Nephron (organoid): ENCODE results near the gene ERICH3.

Source experiments
- H3K27ac Mint-ChIP-seq, 3 experiments: 2 replicates each; pipeline ENCODE4 v1.8.0; 2020; ENCODE audit warnings: mixed read lengths in 3 of 3, mild to moderate bottlenecking in 2 of 3, moderate library complexity in 1 of 3
- H3K27me3 Mint-ChIP-seq: 2 replicates; pipeline ENCODE4 v1.8.0; 2021; ENCODE audit warnings: low read depth, mild to moderate bottlenecking, moderate library complexity, mixed read lengths
- H3K36me3 Mint-ChIP-seq: 2 replicates; pipeline ENCODE4 v1.8.0; 2020; ENCODE audit warnings: low read depth, mixed read lengths
- H3K4me1 Mint-ChIP-seq: 2 replicates; pipeline ENCODE4 v1.8.0; 2020; ENCODE audit warnings: mixed read lengths
- H3K4me3 Mint-ChIP-seq, 3 experiments: 2 replicates each; pipeline ENCODE4 v1.8.0; 2020; ENCODE audit warnings: mild to moderate bottlenecking in 3 of 3, mixed read lengths in 3 of 3, moderate library complexity in 2 of 3
- H3K9me3 Mint-ChIP-seq: 2 replicates; pipeline ENCODE4 v1.8.0; 2020; ENCODE audit warnings: mixed read lengths
- TF ChIP-seq, protein P1 (sequence below), 3 experiments: fragments of 200-600 bp; sonication (generic); IDR thresholded peaks; one replicate each; pipeline ENCODE4 v1.5.0; 2021; ENCODE audit warnings: antibody characterized with exemption in 3 of 3; ENCODE audit not compliant: unreplicated experiment in 3 of 3

The ERICH3 gene

DNA sequence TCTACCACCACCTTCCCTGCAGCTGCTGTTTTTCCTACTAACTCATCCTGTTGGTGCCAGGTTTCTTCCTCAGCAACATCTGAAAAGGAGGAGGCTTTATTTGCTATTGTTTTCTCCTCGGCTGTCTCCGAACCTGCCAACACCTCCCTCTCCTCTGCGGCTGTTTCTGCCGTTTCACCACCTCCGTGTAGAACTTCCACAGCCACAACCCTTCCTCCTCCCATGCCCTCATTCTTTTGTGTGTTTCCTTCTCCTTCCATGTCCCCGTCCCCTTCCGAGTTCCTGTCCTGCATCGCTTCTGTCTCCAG lies 102.1 kb downstream of the ERICH3 start:
- TF ChIP-seq, protein P1, sequence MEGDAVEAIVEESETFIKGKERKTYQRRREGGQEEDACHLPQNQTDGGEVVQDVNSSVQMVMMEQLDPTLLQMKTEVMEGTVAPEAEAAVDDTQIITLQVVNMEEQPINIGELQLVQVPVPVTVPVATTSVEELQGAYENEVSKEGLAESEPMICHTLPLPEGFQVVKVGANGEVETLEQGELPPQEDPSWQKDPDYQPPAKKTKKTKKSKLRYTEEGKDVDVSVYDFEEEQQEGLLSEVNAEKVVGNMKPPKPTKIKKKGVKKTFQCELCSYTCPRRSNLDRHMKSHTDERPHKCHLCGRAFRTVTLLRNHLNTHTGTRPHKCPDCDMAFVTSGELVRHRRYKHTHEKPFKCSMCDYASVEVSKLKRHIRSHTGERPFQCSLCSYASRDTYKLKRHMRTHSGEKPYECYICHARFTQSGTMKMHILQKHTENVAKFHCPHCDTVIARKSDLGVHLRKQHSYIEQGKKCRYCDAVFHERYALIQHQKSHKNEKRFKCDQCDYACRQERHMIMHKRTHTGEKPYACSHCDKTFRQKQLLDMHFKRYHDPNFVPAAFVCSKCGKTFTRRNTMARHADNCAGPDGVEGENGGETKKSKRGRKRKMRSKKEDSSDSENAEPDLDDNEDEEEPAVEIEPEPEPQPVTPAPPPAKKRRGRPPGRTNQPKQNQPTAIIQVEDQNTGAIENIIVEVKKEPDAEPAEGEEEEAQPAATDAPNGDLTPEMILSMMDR (IDR thresholded peaks at IDR 0.05; ENCODE audit: unreplicated experiment in 3 of 3) = no peak
- peaks cover 18% of the 10 kb centered on the region for H3K4me1 Mint-ChIP-seq
- no peak overlapping the region for H3K27ac Mint-ChIP-seq
- no peak overlapping the region for H3K4me3 Mint-ChIP-seq
- no peaks in the 10 kb centered on the region for H3K27me3 Mint-ChIP-seq
- no peaks in the 10 kb centered on the region for H3K36me3 Mint-ChIP-seq
- H3K9me3 Mint-ChIP-seq = no peaks in the 10 kb centered on the region

GRCh38 chr1:74570797-74571492 lies 102.6 kb downstream of the ERICH3 start:
- H3K4me3 Mint-ChIP-seq = no peak overlapping the region
- H3K36me3 Mint-ChIP-seq = no peaks in the 10 kb centered on the region
- H3K9me3 Mint-ChIP-seq = no peaks in the 10 kb centered on the region
- H3K27me3 Mint-ChIP-seq = no peaks in the 10 kb centered on the region
- TF ChIP-seq, protein P1 (IDR thresholded peaks at IDR 0.05; ENCODE audit: unreplicated experiment in 3 of 3) = no peak
- no peak overlapping the region for H3K27ac Mint-ChIP-seq
- peaks cover 22% of the 10 kb centered on the region for H3K4me1 Mint-ChIP-seq

DNA sequence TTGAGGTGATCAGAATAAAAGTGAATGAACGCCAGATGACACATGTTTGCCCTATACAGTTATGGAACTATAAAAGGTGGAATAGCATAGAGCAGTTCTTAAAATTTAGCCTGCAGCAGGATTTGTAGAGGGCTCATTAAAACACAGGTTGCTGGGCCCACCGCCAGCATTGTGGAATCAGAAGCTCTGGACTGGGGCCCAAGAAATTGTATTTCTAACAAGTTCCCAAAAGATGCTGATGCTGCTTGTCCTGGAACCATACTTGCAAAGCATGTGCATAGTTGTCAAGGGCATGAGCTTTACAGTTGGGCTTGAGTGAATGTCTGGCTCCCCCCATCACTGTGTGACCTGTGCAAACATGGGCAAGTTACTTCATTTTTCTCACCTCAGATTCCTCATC lies 123.7 kb downstream of the ERICH3 start:
- Mint-ChIP-seq H3K36me3 (no peaks in the 10 kb centered on the region), H3K4me3 (no peak overlapping the region), H3K4me1 (no peaks in the 10 kb centered on the region), H3K27me3 (no peaks in the 10 kb centered on the region), H3K9me3 (no peaks in the 10 kb centered on the region), H3K27ac (no peak overlapping the region)
- TF ChIP-seq, protein P1 (IDR thresholded peaks at IDR 0.05; ENCODE audit: unreplicated experiment in 3 of 3) = no peak

- TF ChIP-seq, protein P1 (IDR thresholded peaks at IDR 0.05; ENCODE audit: unreplicated experiment in 3 of 3) = no peak
Observed at GRCh38 chr1:74548961-74549750, 124.4 kb downstream of the ERICH3 start.

GRCh38 chr1:74545821-74546220 lies 127.8 kb downstream of the ERICH3 start:
- TF ChIP-seq, protein P1 (IDR thresholded peaks at IDR 0.05; ENCODE audit: unreplicated experiment in 3 of 3) = no peak
- H3K27ac Mint-ChIP-seq = no peak overlapping the region
- no peaks in the 10 kb centered on the region for H3K9me3 Mint-ChIP-seq
- no peaks in the 10 kb centered on the region for H3K36me3 Mint-ChIP-seq
- H3K27me3 Mint-ChIP-seq = no peaks in the 10 kb centered on the region
- no peaks in the 10 kb centered on the region for H3K4me1 Mint-ChIP-seq
- no peak overlapping the region for H3K4me3 Mint-ChIP-seq

More at GRCh38 chr1:74548961-74549750, 124.4 kb downstream of the ERICH3 start:
- H3K9me3 Mint-ChIP-seq = no peaks in the 10 kb centered on the region
- H3K4me3 Mint-ChIP-seq = no peak overlapping the region
- no peak overlapping the region for H3K27ac Mint-ChIP-seq
- H3K27me3 Mint-ChIP-seq = no peaks in the 10 kb centered on the region
- no peaks in the 10 kb centered on the region for H3K4me1 Mint-ChIP-seq
- no peaks in the 10 kb centered on the region for H3K36me3 Mint-ChIP-seq
